ENCODE measurements around the gene SLC24A3. TPM values are rescaled to one million over a fixed set of nuclear protein-coding genes. Genes with fewer than 3 reads are reported as not detected.

SLC24A3 gene
- total and polyA plus RNA-seq, 5 donors = 0.57 to 1.1 (median 0.76) TPM

GRCh38 chr20:19349879-19350278, 137.4 kb downstream of the SLC24A3 start:
- Histone ChIP-seq H3K4me1 (ENCODE audit: control insufficient read depth, insufficient read depth, low read length) (no peaks in the 10 kb centered on the region), H3K27me3 (ENCODE audit: control insufficient read depth, insufficient read depth) (no peaks in the 10 kb centered on the region), H3K27ac (ENCODE audit: low read length) (no peak overlapping the region), H3K4me3 (ENCODE audit: low read length) (no peak overlapping the region), H3K9me3 (ENCODE audit: control insufficient read depth, low read length) (no peaks in the 10 kb centered on the region)
- no peak for DNase-seq
- 91% methylated on average over 5 of the region's 5 CpGs for WGBS
- intact Hi-C loops (cut with DNase I) = no loop called here
- no peak for ATAC-seq

- no peak for ATAC-seq
- WGBS = 30% methylated on average over 2 of the region's 2 CpGs
- Histone ChIP-seq H3K9me3 (ENCODE audit: control insufficient read depth, low read length) (no peaks in the 10 kb centered on the region), H3K27me3 (ENCODE audit: control insufficient read depth, insufficient read depth) (no peaks in the 10 kb centered on the region), H3K4me3 (ENCODE audit: low read length) (no peak overlapping the region), H3K4me1 (ENCODE audit: control insufficient read depth, insufficient read depth, low read length) (no peaks in the 10 kb centered on the region), H3K27ac (ENCODE audit: low read length) (no peak overlapping the region)
- intact Hi-C loops (cut with DNase I) = no loop called here
- DNase-seq = no peak
Observed at GRCh38 chr20:19351542-19351941, 139.1 kb downstream of the SLC24A3 start.

- ATAC-seq (no peak), DNase-seq (no peak)
- Histone ChIP-seq H3K4me1 (ENCODE audit: control insufficient read depth, insufficient read depth, low read length) (no peaks in the 10 kb centered on the region), H3K27ac (ENCODE audit: low read length) (no peak overlapping the region), H3K9me3 (ENCODE audit: control insufficient read depth, low read length) (no peaks in the 10 kb centered on the region), H3K4me3 (ENCODE audit: low read length) (no peak overlapping the region), H3K27me3 (ENCODE audit: control insufficient read depth, insufficient read depth) (no peaks in the 10 kb centered on the region)
- intact Hi-C loops (cut with DNase I) = no loop called here
- 70% methylated on average over 3 of the region's 3 CpGs for WGBS
Observed at GRCh38 chr20:19354950-19355349, 142.5 kb downstream of the SLC24A3 start.

DNA sequence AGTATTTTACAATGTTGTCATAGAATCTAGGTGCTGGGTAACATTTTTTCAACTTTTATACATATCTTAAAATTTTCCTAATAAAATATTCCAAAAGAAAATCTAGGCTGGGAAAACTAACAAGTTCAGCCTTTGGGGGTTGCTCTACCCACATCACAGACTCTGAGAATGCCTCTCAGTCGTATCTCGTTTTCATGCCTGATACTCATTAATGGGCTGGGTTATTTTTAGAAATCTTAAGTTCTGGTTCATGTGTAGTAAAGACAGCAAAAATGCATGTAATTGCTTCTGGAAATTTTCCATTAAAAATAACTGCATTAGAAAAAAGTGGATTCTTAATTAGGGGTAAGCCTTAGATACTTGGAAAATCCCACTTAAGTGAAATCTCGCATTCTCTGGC, 149.3 kb downstream of the SLC24A3 start:
- no peaks in the 10 kb centered on the region for H3K9me3 ChIP-seq (ENCODE audit: control insufficient read depth, low read length)
- intact Hi-C loops (cut with DNase I) = no loop called here
- no peak overlapping the region for H3K27ac ChIP-seq (ENCODE audit: low read length)
- DNase-seq = no peak
- no peak for ATAC-seq
- H3K4me3 ChIP-seq (ENCODE audit: low read length) = no peak overlapping the region
- WGBS = 59% methylated on average over 3 of the region's 3 CpGs
- no peaks in the 10 kb centered on the region for H3K27me3 ChIP-seq (ENCODE audit: control insufficient read depth, insufficient read depth)
- no peaks in the 10 kb centered on the region for H3K4me1 ChIP-seq (ENCODE audit: control insufficient read depth, insufficient read depth, low read length)

- Histone ChIP-seq H3K27ac (ENCODE audit: low read length) (no peak overlapping the region), H3K4me1 (ENCODE audit: control insufficient read depth, insufficient read depth, low read length) (no peaks in the 10 kb centered on the region), H3K9me3 (ENCODE audit: control insufficient read depth, low read length) (no peaks in the 10 kb centered on the region), H3K4me3 (ENCODE audit: low read length) (no peak overlapping the region), H3K27me3 (ENCODE audit: control insufficient read depth, insufficient read depth) (no peaks in the 10 kb centered on the region)
- ATAC-seq (peak in 1 of 2 donors; percentile 46), DNase-seq (no peak)
- intact Hi-C loops (cut with DNase I) = no loop called here
- WGBS = 46% methylated on average over 4 of the region's 4 CpGs
Observed at GRCh38 chr20:19363476-19363875, 151.0 kb downstream of the SLC24A3 start.

GRCh38 chr20:19367591-19367990, 155.1 kb downstream of the SLC24A3 start:
- Histone ChIP-seq H3K4me3 (ENCODE audit: low read length) (no peak overlapping the region), H3K4me1 (ENCODE audit: control insufficient read depth, insufficient read depth, low read length) (no peaks in the 10 kb centered on the region), H3K27ac (ENCODE audit: low read length) (no peak overlapping the region), H3K27me3 (ENCODE audit: control insufficient read depth, insufficient read depth) (no peaks in the 10 kb centered on the region), H3K9me3 (ENCODE audit: control insufficient read depth, low read length) (no peaks in the 10 kb centered on the region)
- WGBS = 61% methylated on average over 2 of the region's 2 CpGs
- DNase-seq = no peak
- ATAC-seq = no peak
- intact Hi-C loops (cut with DNase I) = no loop called here

DNA sequence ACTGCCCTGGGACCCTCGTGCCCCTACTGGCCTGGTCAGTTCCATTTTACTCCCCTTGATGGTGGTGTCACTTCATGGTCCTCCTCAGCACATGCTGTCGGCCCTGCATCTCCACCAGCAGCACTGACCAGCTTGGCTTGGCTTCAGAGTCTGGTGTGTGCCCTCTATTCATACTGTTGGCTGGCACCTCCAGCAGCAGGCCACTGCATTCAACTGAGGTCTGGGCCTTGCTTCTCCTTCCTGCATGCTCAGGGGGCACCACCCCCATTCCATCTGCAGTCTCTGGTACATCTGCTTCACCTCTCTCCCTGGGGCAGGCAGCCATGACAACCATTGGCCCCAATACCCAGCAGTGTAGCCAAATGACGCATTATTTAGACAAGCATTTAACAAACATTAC, 155.9 kb downstream of the SLC24A3 start:
- no peaks in the 10 kb centered on the region for H3K4me1 ChIP-seq (ENCODE audit: control insufficient read depth, insufficient read depth, low read length)
- peak in 2 of 3 donors; percentile 14 to 35 for DNase-seq
- intact Hi-C loops (cut with DNase I) = no loop called here
- peak; percentile 22 to 26 for ATAC-seq
- WGBS = 71% methylated on average over 3 of the region's 3 CpGs
- H3K27me3 ChIP-seq (ENCODE audit: control insufficient read depth, insufficient read depth) = no peaks in the 10 kb centered on the region
- no peaks in the 10 kb centered on the region for H3K9me3 ChIP-seq (ENCODE audit: control insufficient read depth, low read length)
- H3K4me3 ChIP-seq (ENCODE audit: low read length) = no peak overlapping the region
- H3K27ac ChIP-seq (ENCODE audit: low read length) = no peak overlapping the region

DNA sequence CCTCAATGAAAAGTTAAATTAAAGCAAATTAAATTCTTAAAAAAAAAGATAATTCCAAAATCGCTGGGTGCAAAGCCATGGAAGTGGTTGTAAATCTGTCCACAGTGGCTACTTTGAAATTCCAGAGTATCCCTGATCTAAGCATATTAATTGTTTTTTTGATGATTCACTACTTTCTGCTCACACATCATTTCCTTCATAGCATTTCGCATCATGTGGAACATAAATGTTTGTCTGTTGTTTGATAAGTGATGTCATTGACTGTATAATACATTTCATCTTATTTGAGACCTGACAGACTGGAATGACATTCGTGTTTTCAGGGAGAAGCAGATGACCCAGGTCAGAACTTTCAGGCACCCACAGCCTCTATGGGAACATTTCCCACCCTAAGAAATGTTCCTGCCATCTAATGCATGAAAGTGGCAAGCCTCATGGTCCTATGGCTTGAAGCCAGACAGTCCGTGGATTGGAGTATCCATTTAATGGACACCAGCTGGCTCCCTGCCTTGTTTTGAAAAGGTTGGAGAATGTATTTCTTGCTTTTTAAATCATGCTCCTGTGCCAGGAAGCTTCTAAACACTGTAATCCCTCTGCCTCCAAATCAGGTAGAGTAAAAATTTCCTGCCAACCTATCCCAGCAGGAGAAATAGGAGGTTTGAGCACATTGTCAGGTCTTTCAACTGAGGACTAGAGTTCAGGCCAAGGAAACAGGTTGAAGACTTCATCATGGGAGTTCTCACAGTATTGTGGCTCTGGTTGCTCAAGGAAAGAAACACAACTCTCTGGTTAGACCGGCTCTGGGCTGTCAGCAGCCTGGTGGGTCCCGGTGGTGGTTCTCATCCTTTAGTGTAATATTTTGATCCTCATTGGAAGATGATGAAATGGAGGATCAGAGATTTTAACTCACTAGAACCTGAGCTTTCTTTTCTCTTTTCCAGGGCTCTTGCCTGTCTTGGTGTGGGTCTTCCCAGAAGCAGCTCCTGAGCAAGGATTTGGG, 157.9 kb downstream of the SLC24A3 start:
- Histone ChIP-seq H3K27me3 (ENCODE audit: control insufficient read depth, insufficient read depth) (no peaks in the 10 kb centered on the region), H3K9me3 (ENCODE audit: control insufficient read depth, low read length) (no peaks in the 10 kb centered on the region), H3K4me3 (ENCODE audit: low read length) (no peak overlapping the region), H3K4me1 (ENCODE audit: control insufficient read depth, insufficient read depth, low read length) (no peaks in the 10 kb centered on the region), H3K27ac (ENCODE audit: low read length) (no peak overlapping the region)
- ATAC-seq = no peak
- 78% methylated on average over 6 of the region's 6 CpGs for WGBS
- no peak for DNase-seq
- intact Hi-C loops (cut with DNase I) = no loop called here

DNA sequence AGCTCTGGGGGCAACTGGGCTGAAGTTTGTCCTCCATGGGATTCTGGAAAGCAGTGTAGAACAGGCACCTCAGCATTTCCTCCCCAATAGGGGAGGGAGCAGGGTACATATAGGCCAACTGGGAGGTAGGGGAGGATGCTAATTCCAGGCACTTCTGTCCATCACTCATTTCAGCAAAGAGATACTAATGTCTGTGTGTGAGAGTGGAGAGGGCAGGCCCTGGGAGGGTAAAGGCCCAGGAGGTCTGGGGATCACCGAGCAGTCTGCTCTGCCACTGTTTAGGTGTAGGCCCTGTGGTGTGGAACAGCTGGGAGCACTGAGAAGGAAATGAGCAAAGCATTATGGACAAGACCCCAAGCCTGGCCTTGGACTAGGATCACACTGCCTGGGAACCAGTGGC, 158.7 kb downstream of the SLC24A3 start:
- 87% methylated on average over 1 of the region's 1 CpG for WGBS
- ATAC-seq (no peak), DNase-seq (no peak)
- intact Hi-C loops (cut with DNase I) = no loop called here
- H3K9me3 ChIP-seq (ENCODE audit: control insufficient read depth, low read length) = no peaks in the 10 kb centered on the region
- no peaks in the 10 kb centered on the region for H3K4me1 ChIP-seq (ENCODE audit: control insufficient read depth, insufficient read depth, low read length)
- H3K4me3 ChIP-seq (ENCODE audit: low read length) = no peak overlapping the region
- no peak overlapping the region for H3K27ac ChIP-seq (ENCODE audit: low read length)
- H3K27me3 ChIP-seq (ENCODE audit: control insufficient read depth, insufficient read depth) = no peaks in the 10 kb centered on the region

GRCh38 chr20:19374216-19374615, 161.8 kb downstream of the SLC24A3 start:
- no peak for ATAC-seq
- no peaks in the 10 kb centered on the region for H3K9me3 ChIP-seq (ENCODE audit: control insufficient read depth, low read length)
- intact Hi-C loops (cut with DNase I) = no loop called here
- H3K4me1 ChIP-seq (ENCODE audit: control insufficient read depth, insufficient read depth, low read length) = peaks cover 3% of the 10 kb centered on the region
- H3K27ac ChIP-seq (ENCODE audit: low read length) = no peak overlapping the region
- no peaks in the 10 kb centered on the region for H3K27me3 ChIP-seq (ENCODE audit: control insufficient read depth, insufficient read depth)
- DNase-seq = no peak
- 85% methylated on average over 3 of the region's 3 CpGs for WGBS
- H3K4me3 ChIP-seq (ENCODE audit: low read length) = no peak overlapping the region

- Histone ChIP-seq H3K27me3 (ENCODE audit: control insufficient read depth, insufficient read depth) (no peaks in the 10 kb centered on the region), H3K27ac (ENCODE audit: low read length) (no peak overlapping the region), H3K4me3 (ENCODE audit: low read length) (no peak overlapping the region), H3K9me3 (ENCODE audit: control insufficient read depth, low read length) (no peaks in the 10 kb centered on the region), H3K4me1 (ENCODE audit: control insufficient read depth, insufficient read depth, low read length) (peaks cover 3% of the 10 kb centered on the region)
- peak in 1 of 3 donors; percentile 51 for DNase-seq
- peak; percentile 48 to 50 for ATAC-seq
- WGBS = 40% methylated on average over 6 of the region's 6 CpGs
- intact Hi-C loops (cut with DNase I) = no loop called here
Observed at GRCh38 chr20:19375395-19375794, 163.0 kb downstream of the SLC24A3 start.

All from right cardiac atrium (tissue), 5 donors.